DOHH2 (cell line): ENCODE results near the gene ACKR3.

Source experiments
- H3F3A ChIP-seq: fragments of 200-600 bp; sonication (generic), shearing (Covaris generic); 2 replicates; pipeline ENCODE4 v1.6.0; 2016; ENCODE audit warnings: antibody characterized with exemption, mild to moderate bottlenecking; ENCODE audit not compliant: control insufficient read depth, insufficient read depth
- H3K27ac ChIP-seq: fragments of 200-600 bp; sonication (generic); 2 replicates; pipeline ENCODE4 v1.5.1; 2014; ENCODE audit warnings: low read depth, mild to moderate bottlenecking, low read length, moderate library complexity
- H3K27me3 ChIP-seq: fragments of 200-600 bp; sonication (generic); 2 replicates; pipeline ENCODE4 v1.6.1; 2014; ENCODE audit warnings: mild to moderate bottlenecking, low read length, mixed read lengths; ENCODE audit not compliant: control insufficient read depth
- H3K36me3 ChIP-seq: fragments of 200-600 bp; sonication (generic); 2 replicates; pipeline ENCODE4 v1.6.1; 2014; ENCODE audit warnings: mild to moderate bottlenecking, low read length, moderate library complexity, mixed read lengths; ENCODE audit not compliant: control insufficient read depth
- H3K4me1 ChIP-seq: fragments of 200-600 bp; sonication (generic); 2 replicates; pipeline ENCODE4 v1.6.1; 2014; ENCODE audit warnings: mild to moderate bottlenecking, low read length, mixed read lengths; ENCODE audit not compliant: control insufficient read depth
- H3K4me2 ChIP-seq: fragments of 200-600 bp; sonication (generic); 2 replicates; pipeline ENCODE4 v1.6.0; 2014; ENCODE audit warnings: mild to moderate bottlenecking, low read length, moderate library complexity
- H3K4me3 ChIP-seq: fragments of 200-600 bp; sonication (generic); 2 replicates; pipeline ENCODE4 v1.5.1; 2014; ENCODE audit warnings: mild to moderate bottlenecking, low read length, mixed read lengths
- H3K79me2 ChIP-seq: fragments of 200-600 bp; sonication (generic); 2 replicates; pipeline ENCODE4 v1.6.1; 2014; ENCODE audit warnings: mild to moderate bottlenecking, low read length, mixed read lengths; ENCODE audit not compliant: control insufficient read depth
- H3K9me2 ChIP-seq: fragments of 200-600 bp; sonication (generic); replicated peaks from 2 replicates; pipeline ENCODE4 v1.6.1; 2014; ENCODE audit warnings: mild to moderate bottlenecking, low read length, mixed read lengths; ENCODE audit not compliant: control insufficient read depth
- H3K9me3 ChIP-seq: fragments of 200-600 bp; sonication (generic); 2 replicates; pipeline ENCODE4 v1.6.1; 2014; ENCODE audit warnings: antibody characterized with exemption, low read length, mixed read lengths; ENCODE audit not compliant: control insufficient read depth, insufficient read depth
- H4K20me1 ChIP-seq: fragments of 200-600 bp; sonication (generic); 2 replicates; pipeline ENCODE4 v1.6.0; 2014; ENCODE audit warnings: low read depth, mild to moderate bottlenecking, antibody characterized with exemption, low read length, moderate library complexity; ENCODE audit not compliant: control insufficient read depth, insufficient read depth
- EZH2phosphoT487 ChIP-seq: fragments of 200-600 bp; sonication (generic); IDR thresholded peaks from 2 replicates; pipeline ENCODE4 v1.6.1; 2017; ENCODE audit warnings: borderline replicate concordance, mild to moderate bottlenecking, antibody characterized with exemption, low read length, moderate library complexity, mixed read lengths
- TF ChIP-seq, protein P1 (sequence below): fragments of 200-600 bp; sonication (generic); IDR thresholded peaks from one replicate; pipeline ENCODE4 v1.5.1; 2014; ENCODE audit warnings: antibody characterized with exemption, mild to moderate bottlenecking, low read depth, low read length; ENCODE audit not compliant: poor library complexity, severe bottlenecking

The ACKR3 gene

DNA sequence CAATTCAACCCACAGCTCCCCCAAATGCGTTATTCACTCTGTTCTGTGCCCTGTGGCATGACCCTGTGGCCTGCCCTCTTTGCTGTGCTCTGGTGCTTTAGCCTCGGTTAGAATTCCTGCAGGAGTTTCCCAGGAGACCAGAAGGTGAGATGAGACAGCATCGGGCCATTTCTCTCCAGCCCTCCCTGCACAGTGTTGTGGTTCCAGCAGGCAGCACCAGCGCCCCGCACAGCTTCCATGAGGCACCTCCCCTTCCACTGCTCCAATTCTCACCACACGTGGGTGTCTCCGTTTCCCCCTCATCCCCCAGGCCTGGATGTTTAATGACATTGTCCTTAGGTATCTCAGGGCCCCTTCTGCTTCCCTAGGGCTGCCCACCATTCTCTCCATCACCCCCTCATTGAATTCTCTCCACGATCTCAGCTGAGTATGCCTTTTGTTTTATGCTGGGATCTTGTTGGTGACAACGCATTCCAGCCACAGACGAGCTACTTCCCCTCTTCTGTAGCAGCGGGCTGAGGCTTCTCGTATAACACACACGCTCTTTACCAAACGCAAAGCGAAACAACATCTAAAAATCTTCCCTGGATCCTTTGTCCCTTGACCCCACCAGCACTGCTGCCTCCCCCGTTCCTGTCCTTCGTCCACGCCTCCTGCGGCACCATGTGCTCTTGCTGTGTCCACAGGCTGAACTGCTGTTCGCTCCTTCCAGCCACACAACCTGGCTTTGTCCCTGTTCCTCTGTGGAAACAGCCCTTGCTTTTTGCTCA, 35.1 kb downstream of the ACKR3 start:
- Histone ChIP-seq H3K4me1 (no peaks in the 10 kb centered on the region), H3K4me2 (no peak overlapping the region)

GRCh38 chr2:236605345-236605734, 35.7 kb downstream of the ACKR3 start:
- no peaks in the 10 kb centered on the region for H4K20me1 ChIP-seq
- no peaks in the 10 kb centered on the region for H3K9me2 ChIP-seq
- H3K9me3 ChIP-seq, result no peaks in the 10 kb centered on the region
- H3K4me2 ChIP-seq, result no peak overlapping the region
- H3K79me2 ChIP-seq, result no peaks in the 10 kb centered on the region
- H3K4me3 ChIP-seq, result no peak overlapping the region
- H3K4me1 ChIP-seq, result no peaks in the 10 kb centered on the region
- no peaks in the 10 kb centered on the region for H3K36me3 ChIP-seq
- TF ChIP-seq EZH2phosphoT487, result no peak
- TF ChIP-seq, protein P1, sequence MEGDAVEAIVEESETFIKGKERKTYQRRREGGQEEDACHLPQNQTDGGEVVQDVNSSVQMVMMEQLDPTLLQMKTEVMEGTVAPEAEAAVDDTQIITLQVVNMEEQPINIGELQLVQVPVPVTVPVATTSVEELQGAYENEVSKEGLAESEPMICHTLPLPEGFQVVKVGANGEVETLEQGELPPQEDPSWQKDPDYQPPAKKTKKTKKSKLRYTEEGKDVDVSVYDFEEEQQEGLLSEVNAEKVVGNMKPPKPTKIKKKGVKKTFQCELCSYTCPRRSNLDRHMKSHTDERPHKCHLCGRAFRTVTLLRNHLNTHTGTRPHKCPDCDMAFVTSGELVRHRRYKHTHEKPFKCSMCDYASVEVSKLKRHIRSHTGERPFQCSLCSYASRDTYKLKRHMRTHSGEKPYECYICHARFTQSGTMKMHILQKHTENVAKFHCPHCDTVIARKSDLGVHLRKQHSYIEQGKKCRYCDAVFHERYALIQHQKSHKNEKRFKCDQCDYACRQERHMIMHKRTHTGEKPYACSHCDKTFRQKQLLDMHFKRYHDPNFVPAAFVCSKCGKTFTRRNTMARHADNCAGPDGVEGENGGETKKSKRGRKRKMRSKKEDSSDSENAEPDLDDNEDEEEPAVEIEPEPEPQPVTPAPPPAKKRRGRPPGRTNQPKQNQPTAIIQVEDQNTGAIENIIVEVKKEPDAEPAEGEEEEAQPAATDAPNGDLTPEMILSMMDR, result no peak
- no peaks in the 10 kb centered on the region for H3F3A ChIP-seq
- H3K27me3 ChIP-seq, result peaks cover 14% of the 10 kb centered on the region
- H3K27ac ChIP-seq, result no peak overlapping the region

More for the DNA sequence above, 35.1 kb downstream of the ACKR3 start:
- H3K4me3 ChIP-seq, result no peak overlapping the region
- H3K9me2 ChIP-seq, result no peaks in the 10 kb centered on the region
- no peaks in the 10 kb centered on the region for H3K9me3 ChIP-seq
- no peaks in the 10 kb centered on the region for H3K36me3 ChIP-seq
- TF ChIP-seq, protein P1, result no peak
- no peak for TF ChIP-seq EZH2phosphoT487
- H3K27ac ChIP-seq, result no peak overlapping the region
- H3K79me2 ChIP-seq, result no peaks in the 10 kb centered on the region
- H3F3A ChIP-seq, result no peaks in the 10 kb centered on the region
- peaks cover 14% of the 10 kb centered on the region for H3K27me3 ChIP-seq
- no peaks in the 10 kb centered on the region for H4K20me1 ChIP-seq

DNA sequence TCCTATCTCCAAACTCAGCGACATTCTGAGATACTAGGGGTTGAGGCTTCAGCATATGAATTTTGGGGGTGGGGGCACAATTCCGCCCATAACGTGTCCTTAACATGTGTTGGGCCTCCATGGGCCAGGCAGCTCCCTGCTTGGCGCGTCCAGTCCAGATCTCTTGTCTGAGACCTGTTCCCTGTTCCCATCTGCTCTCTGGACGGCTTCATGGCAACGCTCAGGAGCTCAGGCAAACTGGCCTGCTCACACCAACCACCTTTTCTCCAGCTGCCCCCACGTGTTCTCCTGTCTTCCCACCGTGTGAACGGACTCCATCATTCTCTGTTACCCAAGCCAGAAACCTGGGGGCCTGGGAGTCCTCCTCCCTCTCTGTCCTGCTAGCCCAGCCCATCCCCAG, 36.4 kb downstream of the ACKR3 start:
- no peak overlapping the region for H3K4me2 ChIP-seq
- H3F3A ChIP-seq, result no peaks in the 10 kb centered on the region

More for the DNA sequence above, 36.4 kb downstream of the ACKR3 start:
- H3K36me3 ChIP-seq, result no peaks in the 10 kb centered on the region
- H3K9me2 ChIP-seq, result no peaks in the 10 kb centered on the region
- no peak for TF ChIP-seq EZH2phosphoT487
- TF ChIP-seq, protein P1, result no peak
- peaks cover 13% of the 10 kb centered on the region for H3K27me3 ChIP-seq
- H4K20me1 ChIP-seq, result no peaks in the 10 kb centered on the region
- no peaks in the 10 kb centered on the region for H3K9me3 ChIP-seq
- H3K4me1 ChIP-seq, result no peaks in the 10 kb centered on the region
- no peaks in the 10 kb centered on the region for H3K79me2 ChIP-seq
- H3K27ac ChIP-seq, result no peak overlapping the region
- H3K4me3 ChIP-seq, result no peak overlapping the region
